Measurements from ENCODE around the gene IGSF21.

The IGSF21 gene

GRCh38 chr1:18292531-18292930 lies 184.9 kb downstream of the IGSF21 start:
- FAIRE-seq, result no peak
- DNase-seq (ENCODE audit: low spot score), result no peak

DNA sequence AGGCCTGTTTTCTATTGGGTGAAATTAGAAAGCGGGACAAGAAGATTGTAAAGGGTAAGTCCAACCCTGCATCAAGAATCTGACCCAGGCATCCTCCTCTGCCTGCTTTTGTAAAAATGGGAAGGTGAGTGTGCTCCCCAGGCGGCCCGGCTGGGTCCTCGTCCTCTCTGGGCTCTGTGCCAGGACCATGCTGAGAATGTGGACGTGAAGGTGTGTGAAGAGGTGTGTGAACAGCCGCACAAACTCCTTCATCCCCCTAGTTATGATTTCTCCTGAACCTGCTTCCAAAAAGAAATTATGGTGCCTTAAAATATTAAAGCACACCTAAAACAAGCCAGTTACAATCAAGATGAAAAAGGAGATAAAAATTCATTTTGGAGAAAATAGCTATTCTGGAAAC lies 185.7 kb downstream of the IGSF21 start:
- no peak for DNase-seq (ENCODE audit: low spot score)
- no peak for FAIRE-seq

- DNase-seq (ENCODE audit: low spot score) (no peak), FAIRE-seq (no peak)
Observed at GRCh38 chr1:18294437-18295176, 187.0 kb downstream of the IGSF21 start.

GRCh38 chr1:18297896-18298648 lies 190.5 kb downstream of the IGSF21 start:
- FAIRE-seq, result no peak
- no peak for DNase-seq (ENCODE audit: low spot score)

DNA sequence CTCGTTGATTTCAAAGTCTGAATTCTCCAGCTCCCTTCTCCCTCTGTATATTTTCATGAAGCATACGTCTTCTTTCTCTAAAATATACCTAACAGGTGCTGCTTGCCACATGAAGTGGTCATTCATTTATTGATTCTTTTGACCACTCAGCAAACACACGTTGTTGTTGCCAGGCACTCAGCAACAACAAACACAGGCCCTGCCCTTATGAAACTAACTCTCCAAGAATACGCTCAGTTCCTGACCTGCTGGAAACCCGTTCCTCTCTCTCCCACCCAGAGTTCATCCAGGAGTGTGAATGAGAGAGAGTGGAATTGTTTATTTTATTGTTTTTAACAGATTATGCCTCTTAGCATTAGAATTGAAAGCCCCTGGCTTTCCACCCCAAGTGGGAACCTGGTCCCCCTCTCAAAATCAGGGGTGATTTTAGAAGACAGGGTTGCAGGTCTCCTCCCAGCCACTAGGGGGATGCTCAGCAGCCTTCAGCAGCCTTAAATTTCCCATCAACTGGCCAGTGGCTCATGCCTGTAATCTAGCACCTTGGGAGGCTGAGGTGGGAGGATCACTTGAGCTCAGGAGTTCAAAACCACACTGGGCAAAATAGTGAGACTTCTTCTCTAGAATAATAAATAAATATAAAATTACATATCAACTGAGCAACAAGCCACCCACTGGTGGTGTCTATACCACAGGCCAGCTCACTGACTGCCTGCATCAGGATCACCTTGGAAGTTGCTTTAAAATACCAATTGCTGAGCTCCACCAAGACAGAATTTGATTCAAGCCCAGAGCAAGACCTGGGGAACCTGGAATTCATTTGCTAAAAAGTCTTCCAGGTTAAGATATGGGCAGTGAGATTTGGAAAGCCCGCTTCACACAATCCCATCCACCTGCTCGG lies 192.1 kb downstream of the IGSF21 start:
- DNase-seq (ENCODE audit: low spot score) (peak; percentile 5), FAIRE-seq (no peak)

DNA sequence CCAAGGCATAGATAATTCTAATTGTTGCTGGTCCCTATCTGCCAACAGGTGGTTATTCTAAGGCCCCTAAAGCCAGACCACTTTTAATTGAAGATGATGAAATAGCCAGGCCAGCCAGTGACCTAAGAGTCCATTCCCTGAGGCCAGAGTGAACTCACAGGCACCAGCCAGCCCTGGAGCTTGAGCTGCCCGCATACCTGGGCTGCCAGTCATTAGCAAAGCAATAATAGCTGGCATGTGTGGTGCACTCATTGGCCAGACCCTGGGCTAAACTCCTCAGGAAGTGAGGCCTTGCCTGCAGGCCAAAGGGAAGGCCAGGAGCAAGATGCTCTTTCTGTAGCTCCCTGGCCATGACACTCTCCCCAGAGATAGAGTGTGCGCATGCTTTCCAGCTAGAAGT lies 192.8 kb downstream of the IGSF21 start:
- DNase-seq (ENCODE audit: low spot score) (no peak), FAIRE-seq (no peak)

- FAIRE-seq, result no peak
- DNase-seq (ENCODE audit: low spot score), result no peak
Observed at GRCh38 chr1:18302788-18303413, 195.3 kb downstream of the IGSF21 start.

DNA sequence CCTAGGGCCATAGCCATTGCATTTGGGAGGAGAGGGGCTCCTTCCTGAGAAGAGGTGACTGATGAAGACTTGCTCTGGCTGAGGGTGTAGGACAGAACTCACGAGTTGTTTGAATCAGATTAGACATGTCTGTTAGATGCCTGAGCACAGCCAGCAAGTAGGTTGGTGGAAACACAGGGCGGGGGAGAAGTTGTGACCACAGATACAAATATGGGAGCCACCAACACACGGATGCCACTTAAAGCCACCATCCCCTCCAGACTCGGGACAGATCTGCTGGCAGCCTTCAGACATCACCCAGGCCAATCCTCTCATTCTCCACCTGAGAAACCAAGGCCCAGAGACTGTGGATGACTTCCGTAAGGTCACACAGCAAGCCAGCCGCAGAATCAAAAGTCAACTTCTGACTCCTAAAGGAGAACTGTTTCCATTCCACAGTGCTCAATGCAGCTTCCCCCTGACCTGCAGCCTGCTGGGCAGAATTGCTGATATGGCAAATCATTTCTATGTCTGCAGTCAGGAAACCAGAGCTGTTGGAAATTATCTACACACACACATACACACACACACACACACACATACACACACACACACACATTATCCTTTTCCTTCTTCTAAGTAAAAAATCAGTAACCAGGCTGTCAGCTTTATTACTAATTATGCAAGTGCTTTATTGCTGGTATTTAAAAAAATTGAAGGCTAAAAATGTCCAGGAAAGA lies 196.7 kb downstream of the IGSF21 start:
- DNase-seq (ENCODE audit: low spot score) (no peak), FAIRE-seq (no peak)

GRCh38 chr1:18305182-18305795 lies 197.7 kb downstream of the IGSF21 start:
- no peak for FAIRE-seq
- DNase-seq (ENCODE audit: low spot score), result no peak

DNA sequence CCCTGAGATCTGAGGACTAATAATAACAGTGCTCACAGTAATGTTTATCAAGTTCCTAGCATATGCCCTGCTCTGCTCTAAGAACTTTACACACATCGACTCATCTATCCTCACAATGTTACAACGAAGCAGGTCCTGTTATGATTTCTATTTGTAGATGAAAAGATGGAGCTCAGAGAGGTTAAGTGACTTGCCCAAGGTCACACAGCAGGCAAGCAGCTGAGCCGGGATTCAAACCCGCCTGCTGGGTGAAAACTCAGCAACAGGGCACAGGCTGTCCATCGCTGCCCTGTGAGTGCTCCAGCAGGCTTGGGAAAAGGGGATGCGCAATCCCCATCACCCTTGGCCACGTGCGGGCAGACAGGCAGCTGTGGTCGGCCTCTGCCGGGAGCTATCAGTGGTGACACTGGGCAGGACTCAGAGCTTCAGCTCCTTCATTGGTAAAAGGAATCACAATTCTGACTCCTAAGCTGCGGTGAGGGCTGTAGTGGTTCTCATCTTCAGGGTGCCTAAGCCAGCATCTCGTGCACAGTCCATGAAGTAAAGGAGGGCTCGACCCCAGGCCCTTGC lies 199.8 kb downstream of the IGSF21 start:
- no peak for FAIRE-seq
- no peak for DNase-seq (ENCODE audit: low spot score)

GRCh38 chr1:18309552-18310155 lies 202.1 kb downstream of the IGSF21 start:
- DNase-seq (ENCODE audit: low spot score) (no peak), FAIRE-seq (no peak)

DNA sequence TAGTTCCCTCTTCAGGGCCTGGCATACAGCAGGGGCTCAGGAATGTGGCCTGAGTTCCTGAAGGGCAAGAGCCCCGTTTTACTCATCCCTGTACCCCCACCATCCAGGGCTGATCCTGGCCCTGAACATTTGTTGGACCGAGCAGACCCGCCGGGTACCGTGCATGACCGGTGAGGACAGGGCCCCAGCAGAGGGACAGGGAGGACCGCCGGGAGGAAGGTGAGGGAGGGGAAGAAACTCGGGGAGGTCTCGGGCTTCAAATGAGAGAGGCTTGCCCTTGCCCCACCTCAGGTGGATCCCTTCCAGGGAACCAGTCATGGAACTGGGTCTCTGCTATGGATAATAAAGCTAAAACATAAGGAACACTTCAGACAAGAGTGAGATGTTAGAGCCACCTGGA lies 205.4 kb downstream of the IGSF21 start:
- FAIRE-seq (no peak), DNase-seq (ENCODE audit: low spot score) (no peak)

DNA sequence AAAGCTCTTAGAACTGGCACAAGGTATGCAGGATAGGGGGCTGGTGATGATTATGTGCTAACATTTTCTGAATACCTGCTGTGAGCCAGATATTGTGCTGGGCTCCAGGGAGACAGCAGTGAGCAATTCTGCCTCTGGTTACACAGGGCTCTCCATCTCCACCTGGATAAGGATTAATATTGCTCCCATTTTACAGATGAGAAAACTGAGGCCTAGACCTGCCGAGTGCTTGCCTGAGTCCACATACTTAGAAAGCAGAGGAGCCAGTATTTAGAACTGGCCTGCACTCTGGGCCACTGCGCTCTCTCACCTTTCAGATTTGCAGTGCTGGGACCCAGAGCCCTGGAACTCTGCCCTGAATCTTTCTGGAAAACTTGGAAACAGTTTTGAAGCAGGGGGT lies 205.9 kb downstream of the IGSF21 start:
- no peak for DNase-seq (ENCODE audit: low spot score)
- FAIRE-seq, result no peak

DNA sequence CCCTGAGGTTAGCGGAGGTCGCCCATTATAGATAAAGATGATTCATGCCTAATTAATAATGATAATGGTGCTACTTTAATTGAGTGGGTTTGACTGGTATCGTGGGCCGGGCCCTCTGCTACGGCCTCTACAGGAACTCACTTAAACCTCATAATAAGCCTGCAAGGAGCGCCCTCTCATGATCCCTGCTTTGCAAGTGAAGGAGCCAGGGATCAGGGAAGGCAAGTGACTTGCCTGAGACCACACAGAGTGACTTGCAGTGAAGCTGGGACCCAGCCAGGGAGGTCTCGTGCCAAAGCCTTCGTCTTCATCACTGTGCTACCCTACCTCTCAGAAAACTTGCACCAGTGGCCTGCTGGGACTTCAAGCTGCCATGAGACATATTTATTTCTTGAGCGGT lies 206.8 kb downstream of the IGSF21 start:
- DNase-seq (ENCODE audit: low spot score) (no peak), FAIRE-seq (no peak)

- DNase-seq (ENCODE audit: low spot score) (no peak), FAIRE-seq (no peak)
Observed at GRCh38 chr1:18315449-18315848, 207.9 kb downstream of the IGSF21 start.

DNA sequence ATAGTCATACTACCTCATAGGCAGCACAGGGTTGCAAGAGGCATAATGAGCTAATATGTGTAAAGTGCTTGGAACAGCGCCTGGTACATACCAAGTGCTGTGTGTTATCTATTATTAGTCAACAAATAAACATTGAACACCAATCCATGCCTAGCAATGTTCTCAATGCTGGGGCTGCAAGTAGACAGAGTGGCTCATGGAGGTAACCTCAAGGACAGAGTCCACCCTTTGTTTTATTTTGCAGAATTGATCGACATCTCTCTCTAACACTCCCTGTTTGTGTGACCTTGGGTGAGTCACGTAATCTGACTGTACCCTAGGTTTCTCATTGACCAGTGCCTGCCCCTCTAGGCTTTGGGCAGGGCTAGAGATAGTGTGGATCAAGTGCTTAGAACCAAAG lies 209.2 kb downstream of the IGSF21 start:
- no peak for DNase-seq (ENCODE audit: low spot score)
- FAIRE-seq, result no peak

DNA sequence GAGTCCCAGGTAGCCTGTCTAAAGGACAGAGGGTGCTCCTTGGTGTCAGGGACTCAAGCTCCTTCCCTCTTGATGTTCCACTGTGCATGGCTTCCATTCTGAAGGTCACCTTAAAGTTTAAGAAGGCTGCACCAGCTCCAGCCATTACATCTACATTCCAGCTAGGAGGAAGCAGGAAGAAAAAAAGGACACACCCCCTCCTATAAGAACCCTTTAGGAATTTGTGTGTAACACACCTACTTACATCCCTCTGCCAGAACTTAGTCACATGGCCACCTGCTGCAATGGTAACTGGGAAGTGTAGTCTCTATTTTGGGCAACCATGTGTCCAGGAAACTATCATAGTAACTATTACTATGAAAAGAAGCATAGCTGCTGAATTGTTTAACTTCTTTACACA lies 211.5 kb downstream of the IGSF21 start:
- FAIRE-seq, result no peak
- DNase-seq (ENCODE audit: low spot score), result no peak

DNA sequence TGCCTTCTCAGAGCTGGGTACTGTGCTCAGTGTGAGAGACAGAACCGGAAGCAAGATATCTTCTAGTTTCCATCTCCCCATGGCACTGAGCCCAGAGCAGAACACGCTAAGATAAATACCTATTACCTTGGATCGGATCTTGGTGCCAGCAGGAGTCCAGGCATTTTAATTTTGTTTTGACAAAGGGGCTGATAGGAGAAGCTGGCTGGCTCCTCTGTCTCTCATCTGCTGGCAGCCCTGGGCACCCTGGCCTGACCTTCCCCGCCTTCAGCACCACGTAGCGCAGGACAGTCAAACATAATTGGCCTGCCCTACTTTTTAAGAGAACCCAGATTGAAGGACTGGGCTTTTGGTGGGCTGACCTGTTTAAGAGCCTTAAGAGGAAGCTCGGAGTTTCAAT lies 212.5 kb downstream of the IGSF21 start:
- DNase-seq (ENCODE audit: low spot score) (no peak), FAIRE-seq (no peak)

DNA sequence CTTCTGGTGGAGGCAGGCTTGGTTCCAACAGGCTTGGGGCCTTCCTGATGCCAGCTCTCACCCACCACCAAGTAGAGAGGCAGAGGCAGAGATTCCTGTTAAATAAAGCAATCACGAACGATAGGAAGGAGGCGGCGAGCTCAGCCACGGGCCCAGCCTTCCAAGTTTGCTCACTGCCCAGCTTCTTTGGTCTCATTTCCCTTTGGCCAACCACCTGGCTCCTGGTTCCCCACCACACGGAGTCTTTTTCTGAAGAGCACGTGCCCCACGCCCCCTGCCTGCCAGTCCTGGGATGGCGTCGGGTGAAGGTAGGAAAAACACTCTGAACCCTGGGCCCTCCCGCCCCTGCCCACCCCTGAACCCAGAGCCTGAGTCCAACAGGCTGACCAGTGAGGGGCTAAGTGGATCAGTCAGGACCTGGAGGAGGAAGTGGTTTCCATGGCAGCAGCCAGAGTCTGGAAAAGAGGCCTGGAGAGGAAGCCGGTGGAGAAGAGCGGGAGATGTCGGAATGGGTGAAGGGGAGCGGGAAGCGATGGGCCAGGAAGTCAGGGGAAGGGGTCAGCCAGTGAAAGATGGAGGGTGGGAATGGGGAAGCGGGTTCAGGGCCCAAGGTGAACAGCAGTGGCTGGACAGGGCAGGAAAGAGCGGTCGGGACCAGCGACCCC lies 214.9 kb downstream of the IGSF21 start:
- no peak for FAIRE-seq
- DNase-seq (ENCODE audit: low spot score), result no peak

Measured in RCC 7860 (cell line).